Urinary bladder (tissue), 4 donors: ENCODE data around the gene IRF9. TPM values are rescaled to one million over a fixed set of nuclear protein-coding genes. Genes with fewer than 3 reads are reported as not detected.
A peak's percentile ranks its signal among the peaks of the same experiment; 100 is the strongest.

Experiments
- DNase-seq: peaks from one replicate; pipeline ENCODE4 v3.0.0-alpha.2; 2015; ENCODE audit errors: extremely low spot score
- H3K27ac ChIP-seq: one replicate; pipeline ENCODE4 v1.5.1; 2013; ENCODE audit warnings: low read depth, mild to moderate bottlenecking, moderate library complexity
- H3K36me3 ChIP-seq: one replicate; pipeline ENCODE4 v1.6.1; 2013; ENCODE audit warnings: mild to moderate bottlenecking, moderate library complexity; ENCODE audit not compliant: insufficient read depth
- H3K4me1 ChIP-seq: one replicate; pipeline ENCODE4 v1.6.1; 2013; ENCODE audit warnings: mild to moderate bottlenecking, moderate library complexity; ENCODE audit not compliant: insufficient read depth
- H3K4me3 ChIP-seq: one replicate; pipeline ENCODE4 v1.5.1; 2013; ENCODE audit warnings: low read depth, low read length
- WGBS: extraction: QIAGEN DNeasy Blood & Tissue Kit; methylation state at CpG from one replicate; pipeline ENCODE4 v1.1.7; 2013; 5-methylcytosine and 5-hydroxymethylcytosine counted together
- polyA plus RNA-seq: library from polyadenylated mRNA; stranded (reverse); fragments of 200-250 nt; gene quantifications from one replicate; pipeline ENCODE4 v1.2.3, GENCODE V29; 2013
- total RNA-seq: library from RNA; depleted of rRNA; stranded (reverse); fragments of >200 nt; gene quantifications from one replicate; pipeline ENCODE4 v1.2.3, GENCODE V29; 2014
- donor health status: healthy with polysubstance abuse.
- donor health status: healthy.

Gene IRF9
- total RNA-seq (56.8 TPM), polyA plus RNA-seq (106 TPM)

GRCh38 chr14:24160850-24161804 is at the start of gene IRF9:
Gene IRF9, plus strand, starts transcription at chr14:24161265. Its CDS starts 880 bp downstream, at chr14:24162145.
- H3K4me1 ChIP-seq, result no peaks in the 10 kb centered on the region
- DNase-seq, result peak; percentile 81
- no peaks in the 10 kb centered on the region for H3K36me3 ChIP-seq
- peak within 1 kb of the TSS; percentile 66 for H3K4me3 ChIP-seq
- WGBS, result under 1% methylated on average over 12 of the region's 12 CpGs
- peak within 1 kb of the TSS; percentile 88 for H3K27ac ChIP-seq

- DNase-seq, result no peak
- Histone ChIP-seq H3K27ac (peak overlapping the region; percentile 98), H3K4me1 (peaks cover 2% of the 10 kb centered on the region), H3K4me3 (peak overlapping the region; percentile 50), H3K36me3 (peaks cover 3% of the 10 kb centered on the region)
- 16% methylated on average over 15 of the region's 15 CpGs for WGBS
Observed at GRCh38 chr14:24113379-24113800, 47.7 kb upstream of the IRF9 start.

- under 1% methylated on average over 42 of the region's 42 CpGs for WGBS
- peak overlapping the region; percentile 98 for H3K27ac ChIP-seq
- peaks cover 3% of the 10 kb centered on the region for H3K36me3 ChIP-seq
- peak; percentile 78 for DNase-seq
- H3K4me1 ChIP-seq, result peaks cover 2% of the 10 kb centered on the region
- H3K4me3 ChIP-seq, result peak overlapping the region; percentile 50
Observed at GRCh38 chr14:24113801-24114531, 47.1 kb upstream of the IRF9 start.

- H3K27ac ChIP-seq, result peak within 1 kb of the TSS; percentile 98
- H3K4me3 ChIP-seq, result peak within 1 kb of the TSS; percentile 59
- peaks cover 3% of the 10 kb centered on the region for H3K36me3 ChIP-seq
- DNase-seq, result peak; percentile 99
- WGBS, result under 1% methylated on average over 65 of the region's 65 CpGs
- peaks cover 2% of the 10 kb centered on the region for H3K4me1 ChIP-seq
Observed at GRCh38 chr14:24114532-24115421, 46.3 kb upstream of the IRF9 start, which contains the start of the genes DCAF11 and NRL. Gene DCAF11, plus strand, starts transcription at chr14:24114777. Its CDS starts 818 bp downstream, at chr14:24115595. Gene NRL, minus strand, starts transcription at chr14:24114949. Its CDS starts 32,101 bp downstream, at chr14:24082848.

GRCh38 chr14:24115422-24116127 is 45.5 kb upstream of the IRF9 start:
- WGBS, result 3% methylated on average over 14 of the region's 14 CpGs
- DNase-seq, result no peak

GRCh38 chr14:24116128-24116814 is 44.8 kb upstream of the IRF9 start:
- Histone ChIP-seq H3K4me1 (peaks cover 2% of the 10 kb centered on the region), H3K27ac (no peak overlapping the region), H3K36me3 (peaks cover 3% of the 10 kb centered on the region), H3K4me3 (no peak overlapping the region)
- no peak for DNase-seq
- WGBS, result 88% methylated on average over 6 of the region's 6 CpGs

More at GRCh38 chr14:24115422-24116127, 45.5 kb upstream of the IRF9 start:
- H3K4me1 ChIP-seq, result peaks cover 2% of the 10 kb centered on the region
- H3K4me3 ChIP-seq, result peak overlapping the region; percentile 59
- no peak overlapping the region for H3K27ac ChIP-seq
- H3K36me3 ChIP-seq, result peaks cover 3% of the 10 kb centered on the region

- 97% methylated on average over 6 of the region's 6 CpGs for WGBS
- Histone ChIP-seq H3K36me3 (peaks cover 3% of the 10 kb centered on the region), H3K4me3 (no peak overlapping the region), H3K4me1 (peaks cover 2% of the 10 kb centered on the region), H3K27ac (no peak overlapping the region)
- DNase-seq, result no peak
Observed at GRCh38 chr14:24117179-24117578, 43.9 kb upstream of the IRF9 start.

- no peak for DNase-seq
- Histone ChIP-seq H3K27ac (no peak overlapping the region), H3K4me3 (no peak overlapping the region), H3K36me3 (peaks cover 5% of the 10 kb centered on the region), H3K4me1 (peaks cover 2% of the 10 kb centered on the region)
- 96% methylated on average over 6 of the region's 6 CpGs for WGBS
Observed at GRCh38 chr14:24119691-24120090, 41.4 kb upstream of the IRF9 start.

GRCh38 chr14:24121210-24121609 is 39.9 kb upstream of the IRF9 start:
- no peak for DNase-seq
- 95% methylated on average over 8 of the region's 8 CpGs for WGBS
- Histone ChIP-seq H3K36me3 (peaks cover 5% of the 10 kb centered on the region), H3K4me1 (no peaks in the 10 kb centered on the region), H3K4me3 (no peak overlapping the region), H3K27ac (no peak overlapping the region)

GRCh38 chr14:24122416-24122815 is 38.6 kb upstream of the IRF9 start:
- no peak for DNase-seq
- Histone ChIP-seq H3K4me3 (no peak overlapping the region), H3K36me3 (peaks cover 2% of the 10 kb centered on the region), H3K27ac (no peak overlapping the region), H3K4me1 (no peaks in the 10 kb centered on the region)
- WGBS, result 95% methylated on average over 4 of the region's 4 CpGs

GRCh38 chr14:24122898-24123297 is 38.2 kb upstream of the IRF9 start:
- Histone ChIP-seq H3K36me3 (peaks cover 2% of the 10 kb centered on the region), H3K27ac (no peak overlapping the region), H3K4me3 (no peak overlapping the region), H3K4me1 (no peaks in the 10 kb centered on the region)
- DNase-seq, result no peak
- WGBS, result 93% methylated on average over 8 of the region's 8 CpGs
